Renal cortex interstitium (tissue), 11 donors: ENCODE data around the gene GALM. TPM values are rescaled to one million over a fixed set of nuclear protein-coding genes. Genes with fewer than 3 reads are reported as not detected.
"Not testable (repeated sequence)": the region's sequence is repeated elsewhere in the genome, so short reads cannot be mapped to it uniquely, and the experiment has no call there.

Experiments
- DNase-seq, 11 donors: peaks; one replicate each; pipeline ENCODE4 v3.0.0-alpha.2; 2013; ENCODE audit warnings: low read depth in 9 of 11, low spot score in 4 of 11; ENCODE audit errors: extremely low read depth in 1 of 11
- polyA plus RNA-seq, 3 donors: library from polyadenylated mRNA; unstranded; fragments of 120-200 nt; gene quantifications; one replicate each; pipeline ENCODE4 v1.2.1, GENCODE V29; 2013; ENCODE audit not compliant: insufficient read length in 3 of 3

GALM gene
- polyA plus RNA-seq, 3 donors: 54.0 to 60.0 (median 56.1) TPM

DNA sequence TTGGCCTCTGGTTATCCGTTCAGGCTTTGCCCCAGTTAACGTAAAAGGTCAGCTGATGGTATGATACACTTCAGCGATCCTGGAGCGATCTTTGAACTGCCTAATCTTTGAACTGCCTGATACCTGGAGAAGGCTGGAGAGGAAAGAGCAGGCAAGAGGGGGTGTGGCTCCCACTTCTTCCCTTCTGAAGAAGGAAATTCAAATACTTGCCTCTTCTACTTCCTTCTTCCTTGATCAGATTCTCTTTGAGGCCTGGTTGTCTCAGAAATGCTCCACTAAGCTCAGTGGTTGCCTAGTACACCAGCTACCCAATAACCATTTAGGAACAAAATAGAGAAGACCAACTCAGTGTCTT is 619 bp downstream of the GALM start:
- DNase-seq: peak in 7 of 11 donors; percentile 7 to 51 (median 19)

DNA sequence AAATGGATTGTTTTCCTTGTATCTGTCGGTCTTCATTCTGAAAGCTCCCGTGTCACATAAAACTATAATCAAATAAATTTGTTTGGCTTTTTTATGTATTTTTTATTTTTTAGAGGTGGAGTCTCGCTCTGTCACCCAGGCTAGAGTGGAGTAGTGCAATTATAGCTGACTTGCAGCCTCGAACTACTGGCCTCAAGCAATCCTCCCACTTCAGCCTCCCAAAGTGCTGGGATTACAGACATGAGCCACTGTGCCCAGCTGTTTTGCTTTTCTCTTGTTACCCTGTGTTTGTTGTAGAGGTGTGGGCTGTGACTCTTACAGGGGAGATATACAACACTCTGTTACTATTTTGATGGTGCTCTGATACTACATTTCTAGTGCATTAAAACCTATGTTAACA is 2.2 kb downstream of the GALM start:
- no peak for DNase-seq

DNA sequence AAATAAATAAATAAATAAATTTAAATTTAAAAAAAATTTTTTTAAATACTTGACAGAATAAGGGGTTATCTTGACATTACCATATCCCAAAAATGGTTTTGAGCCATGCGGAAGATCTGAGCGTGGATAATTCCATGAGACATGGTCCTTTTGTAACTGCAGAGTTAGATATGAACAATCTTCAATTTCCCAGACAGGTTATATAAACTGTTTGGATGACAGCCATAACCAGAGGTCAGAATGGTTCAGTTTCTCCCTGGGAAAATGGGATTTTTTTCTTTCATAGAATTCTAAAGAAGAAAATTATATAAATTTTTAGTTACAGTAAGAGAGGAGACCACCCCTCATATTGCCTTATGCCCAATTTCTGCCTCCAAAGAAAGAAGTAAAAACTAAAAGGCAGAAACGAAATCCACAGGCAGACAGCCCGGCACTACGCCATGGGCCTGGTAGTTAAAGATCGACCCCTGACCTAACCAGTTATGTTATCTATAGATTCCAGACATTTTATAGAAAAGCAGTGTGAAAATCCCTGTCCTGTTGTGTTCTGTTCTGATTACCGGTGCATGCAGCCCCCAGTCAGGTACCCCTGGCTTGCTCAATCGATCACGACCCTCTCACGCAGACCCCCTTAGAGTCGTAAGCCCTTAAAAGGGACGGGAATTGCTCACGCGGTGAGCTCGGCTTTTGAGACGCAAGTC is 3.0 kb downstream of the GALM start:
- no peak for DNase-seq

DNA sequence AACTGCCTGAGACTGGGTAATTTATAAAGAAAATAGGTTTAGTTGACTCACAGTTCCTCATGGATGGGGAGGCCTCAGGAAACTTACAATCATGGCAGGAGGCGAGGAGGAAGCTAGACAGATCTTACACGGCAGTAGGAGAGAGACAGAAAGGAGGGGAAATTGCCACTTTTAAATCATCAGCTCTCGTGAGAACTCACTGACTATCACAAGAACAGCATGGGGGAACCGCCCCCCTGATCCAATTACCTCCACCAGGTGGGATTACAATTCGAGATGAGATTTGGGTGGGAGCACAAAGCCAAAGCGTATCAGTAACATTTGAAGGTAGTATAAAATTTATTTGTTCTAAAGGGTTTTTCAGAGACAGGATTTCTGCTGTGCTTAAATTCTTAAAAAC is 5.4 kb downstream of the GALM start:
- no peak for DNase-seq

DNA sequence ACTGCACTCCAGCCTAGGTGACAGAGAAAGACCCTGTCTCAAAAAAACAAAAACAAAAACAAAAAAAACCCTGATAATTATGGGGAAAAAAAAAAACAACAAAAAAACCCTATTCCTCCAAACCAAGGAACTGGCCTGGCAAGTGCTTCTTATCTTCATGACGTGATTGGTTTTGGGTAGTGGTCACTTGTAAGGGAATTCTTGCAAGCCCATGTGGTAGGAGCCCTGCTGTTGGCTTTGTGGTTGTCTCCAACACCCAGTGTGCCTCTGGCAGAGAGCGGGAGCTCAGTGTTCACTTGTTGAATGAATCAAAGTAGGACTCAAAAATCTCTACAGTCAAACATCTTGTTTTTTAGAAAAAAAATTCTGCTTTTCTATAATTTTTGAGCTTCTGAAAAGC is 6.0 kb downstream of the GALM start:
- no peak for DNase-seq

DNA sequence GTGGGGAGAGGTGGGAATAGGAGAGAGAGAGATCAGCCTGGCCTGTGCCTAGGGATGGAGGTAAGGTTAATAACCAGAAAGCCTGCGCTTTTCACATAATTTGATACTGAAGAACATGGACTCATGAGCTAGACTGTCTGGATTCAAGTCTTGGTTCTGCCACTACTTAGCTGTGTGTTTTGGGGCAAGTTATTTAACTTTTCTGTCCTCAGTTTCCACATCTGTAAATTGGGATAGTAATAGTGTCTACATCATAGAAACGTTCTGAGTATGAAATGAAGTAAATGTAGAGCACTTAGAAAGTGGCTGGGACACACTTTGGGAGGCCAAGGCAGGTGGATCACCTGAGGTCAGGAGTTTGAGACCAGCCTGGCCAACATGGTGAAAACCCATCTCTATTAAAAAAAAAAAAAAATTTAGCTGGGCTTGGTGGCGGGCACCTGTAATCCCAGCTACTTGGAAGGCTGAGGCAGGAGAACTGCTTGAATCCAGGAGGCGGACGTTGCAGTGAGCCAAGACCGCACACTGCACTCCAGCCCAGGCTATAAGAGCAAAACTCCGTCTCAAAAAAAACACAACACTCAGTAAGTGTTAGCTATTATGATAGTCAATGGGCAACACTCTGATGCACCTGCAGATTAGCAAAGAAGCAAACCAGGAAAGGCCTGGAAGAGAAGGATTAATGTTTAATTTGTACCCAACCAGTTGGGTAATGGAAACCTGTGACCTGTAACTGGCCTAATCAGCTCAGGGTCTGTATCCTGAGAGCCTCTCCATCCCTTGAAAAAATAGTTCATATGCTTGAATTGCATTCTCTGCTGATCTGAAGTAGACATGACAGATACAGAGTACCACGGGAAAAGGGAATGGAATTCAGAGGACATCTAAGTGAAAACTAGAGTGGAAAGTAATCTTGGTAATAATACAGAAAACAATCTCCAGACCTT is 6.8 kb downstream of the GALM start:
- DNase-seq: peak in 4 of 11 donors; percentile 5 to 25 (median 11)

DNA sequence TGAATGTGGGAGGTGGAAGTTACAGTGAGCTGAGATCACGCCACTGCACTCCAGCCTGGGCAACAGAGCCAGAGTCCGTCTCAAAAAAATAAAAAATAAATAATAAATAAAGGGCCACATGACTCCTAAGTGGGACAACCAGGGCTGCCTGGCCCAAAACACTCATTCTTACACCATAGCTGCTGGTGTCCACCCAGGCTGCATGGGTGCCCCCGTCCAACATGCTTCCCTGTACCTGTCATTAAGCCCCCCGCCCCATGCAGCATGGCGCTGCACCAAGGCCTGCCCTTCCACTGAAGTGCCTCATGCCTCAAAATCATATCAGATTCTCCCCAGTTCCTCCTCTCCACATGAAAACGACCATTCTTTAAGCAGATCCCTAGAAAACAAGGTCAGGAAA is 10.8 kb downstream of the GALM start:
- no peak for DNase-seq

DNA sequence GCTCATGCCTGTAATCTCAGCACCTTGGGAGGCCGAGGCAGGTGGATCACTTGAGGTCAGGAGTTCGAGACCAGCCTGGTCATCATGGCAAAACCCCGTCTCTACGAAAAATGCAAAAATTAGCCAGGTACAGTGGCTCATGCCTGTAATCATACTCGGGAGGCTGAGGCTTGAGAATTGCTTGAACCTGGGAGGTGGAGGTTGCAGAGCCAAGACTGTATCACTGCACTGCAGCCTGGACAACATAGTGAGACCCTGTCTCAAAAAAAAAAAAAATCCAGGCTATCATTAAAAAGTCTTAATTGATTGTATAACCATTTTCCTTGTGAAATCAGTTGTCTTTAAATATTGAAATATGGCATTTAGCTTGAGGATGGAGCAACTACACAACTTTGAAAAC is 15.0 kb downstream of the GALM start:
- not testable (repeated sequence) for DNase-seq

DNA sequence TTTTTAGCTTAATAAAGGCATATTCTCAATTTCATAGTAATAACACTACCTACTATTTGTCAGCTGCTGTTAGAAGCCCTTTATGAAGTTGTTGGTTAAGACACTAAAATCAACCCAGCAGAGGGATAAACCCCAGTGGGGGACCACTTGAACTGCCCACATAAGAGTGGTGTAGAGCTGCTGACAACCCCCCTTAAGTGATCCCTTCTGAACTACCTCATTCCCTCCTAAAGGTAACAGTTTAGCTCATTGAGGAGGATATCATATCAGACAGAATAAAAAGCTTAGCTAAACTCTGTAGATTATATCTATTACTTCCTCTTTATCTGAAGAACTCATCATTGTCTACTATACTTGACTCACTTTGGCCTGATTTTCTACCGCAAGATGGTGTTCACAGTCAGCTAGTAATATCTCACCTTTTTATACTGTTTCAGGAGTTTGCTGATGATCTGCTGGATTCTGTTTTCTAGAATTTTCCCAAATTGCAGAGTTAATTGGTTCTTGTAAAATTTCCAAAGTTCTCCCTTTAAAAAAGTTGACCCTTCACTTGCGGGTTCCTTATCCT is 16.2 kb downstream of the GALM start:
- no peak for DNase-seq

DNA sequence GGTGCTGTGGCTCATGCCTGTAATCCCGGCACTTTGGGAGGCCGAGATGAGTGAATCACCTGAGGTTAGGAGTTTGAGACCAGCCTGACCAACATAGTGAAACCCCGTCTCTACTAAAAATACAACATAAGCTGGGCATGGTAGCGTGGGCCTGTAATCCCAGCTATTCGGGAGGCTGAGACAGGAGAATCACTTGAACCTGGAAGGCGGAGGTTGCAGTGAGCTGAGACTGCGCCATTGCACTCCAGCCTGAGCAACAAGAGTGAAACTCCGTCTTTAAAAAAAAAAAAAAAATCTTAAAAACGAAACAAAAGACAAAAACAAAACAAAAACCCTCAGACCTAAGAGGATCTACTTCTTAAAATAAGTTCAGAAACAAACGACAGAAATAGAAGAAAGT is 16.7 kb downstream of the GALM start:
- DNase-seq: not testable (repeated sequence)

DNA sequence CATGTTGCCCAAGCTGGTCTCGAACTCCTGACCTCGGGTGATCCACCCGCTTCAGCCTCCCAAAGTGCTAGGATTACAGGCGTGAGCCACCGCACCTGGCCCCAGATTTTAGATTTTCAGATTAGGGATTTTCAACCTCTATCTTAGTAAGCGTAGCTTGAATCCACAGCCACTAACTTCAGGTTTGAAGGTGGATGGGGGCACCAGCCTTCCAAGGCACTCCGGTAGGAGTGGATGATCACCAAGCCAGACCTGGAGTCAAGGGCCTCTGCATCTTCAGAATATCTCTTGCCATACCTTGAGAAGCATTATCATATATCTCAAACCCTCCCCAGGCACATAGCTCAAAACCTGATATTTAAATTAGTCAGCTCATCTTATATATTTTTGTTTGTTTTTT is 17.9 kb downstream of the GALM start:
- no peak for DNase-seq

DNA sequence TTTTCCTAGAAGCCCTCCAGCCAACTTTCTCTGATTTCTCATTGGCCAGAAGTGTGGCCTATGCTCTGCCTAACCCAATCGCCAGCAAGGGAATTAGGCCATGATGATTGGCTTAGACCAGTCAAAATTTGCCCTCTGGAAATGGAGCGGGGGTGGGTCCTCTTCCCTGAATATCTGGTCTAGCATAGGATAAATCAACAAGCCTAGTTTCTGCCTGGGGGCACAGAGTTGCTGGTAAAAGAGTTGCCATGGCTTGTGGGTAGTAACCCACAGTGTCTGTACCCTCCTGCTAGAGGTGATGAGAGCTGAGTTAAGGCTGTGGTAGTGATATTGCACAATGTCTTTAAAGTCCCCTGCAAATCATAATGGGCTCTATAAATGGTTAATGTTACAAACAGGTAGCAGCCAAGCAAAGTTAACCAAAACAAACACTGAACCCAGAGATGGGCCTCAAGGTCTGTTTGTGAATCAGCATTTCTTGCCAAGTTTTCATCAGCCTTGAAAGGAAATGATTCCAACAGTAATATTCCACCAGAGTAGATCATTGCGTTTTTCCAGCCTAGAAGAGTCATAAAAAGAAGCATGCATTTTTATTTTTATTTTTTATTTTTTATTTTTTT is 19.3 kb downstream of the GALM start:
- no peak for DNase-seq

DNA sequence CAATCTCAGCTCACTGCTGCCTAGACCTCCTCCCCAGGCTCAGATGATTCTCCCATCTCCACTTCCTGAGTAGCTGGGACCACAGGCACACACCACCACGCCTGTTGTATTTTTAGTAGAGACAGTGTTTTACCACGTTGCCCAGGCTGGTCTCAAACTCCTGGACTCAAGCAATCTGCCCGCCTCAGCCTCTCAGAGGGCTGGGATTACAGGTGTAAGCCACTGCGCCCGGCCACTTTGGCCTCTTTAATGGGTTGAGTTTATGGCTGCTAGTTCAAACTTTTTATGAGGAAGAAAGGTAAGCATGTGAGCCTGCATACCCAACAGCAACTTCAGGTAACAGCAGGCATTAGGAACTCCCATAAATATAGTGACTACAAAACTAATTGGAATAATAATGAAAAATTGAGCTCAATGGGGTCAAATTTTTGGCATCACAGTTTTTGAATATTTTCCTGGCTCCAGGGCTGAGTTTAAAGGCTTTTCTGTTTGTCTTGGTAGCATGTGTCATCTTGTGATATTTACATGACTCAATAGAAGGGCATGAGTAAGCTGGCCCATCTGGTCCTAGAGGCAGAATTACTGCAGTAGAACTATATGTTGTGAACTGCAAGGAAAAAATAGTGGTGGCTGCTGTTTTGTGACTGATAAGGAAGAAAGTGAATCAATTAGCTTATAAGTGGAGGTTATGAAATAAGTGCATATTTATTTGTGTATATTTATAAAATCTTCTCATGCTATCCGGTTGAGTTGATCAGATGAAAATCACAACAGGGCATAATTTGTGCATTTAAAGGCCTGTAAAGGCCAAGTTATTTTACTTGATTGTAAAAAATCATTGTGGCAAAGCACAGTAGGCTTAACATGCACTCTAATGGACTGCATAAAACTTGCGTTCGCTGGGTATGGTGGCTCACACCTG is 24.8 kb downstream of the GALM start:
- DNase-seq: no peak

DNA sequence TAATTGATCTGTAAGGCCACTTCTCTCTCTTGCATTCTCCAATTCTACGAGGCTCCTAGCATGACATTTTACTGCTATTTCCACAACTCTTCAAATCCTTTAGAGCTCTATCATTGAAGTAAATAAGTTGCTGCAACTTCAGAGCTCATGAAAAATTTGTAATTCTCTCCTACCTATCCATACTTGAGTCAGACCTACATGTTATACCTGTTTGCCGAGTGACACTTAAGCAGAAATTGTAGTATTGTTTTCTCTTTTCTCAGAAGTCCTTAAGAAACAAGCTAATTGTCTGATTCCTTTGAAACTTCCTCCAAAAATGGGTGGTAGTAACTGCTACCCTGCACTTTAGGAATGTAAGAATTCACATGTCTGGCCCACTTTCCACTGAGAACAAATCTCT is 26.1 kb downstream of the GALM start:
- DNase-seq: no peak

DNA sequence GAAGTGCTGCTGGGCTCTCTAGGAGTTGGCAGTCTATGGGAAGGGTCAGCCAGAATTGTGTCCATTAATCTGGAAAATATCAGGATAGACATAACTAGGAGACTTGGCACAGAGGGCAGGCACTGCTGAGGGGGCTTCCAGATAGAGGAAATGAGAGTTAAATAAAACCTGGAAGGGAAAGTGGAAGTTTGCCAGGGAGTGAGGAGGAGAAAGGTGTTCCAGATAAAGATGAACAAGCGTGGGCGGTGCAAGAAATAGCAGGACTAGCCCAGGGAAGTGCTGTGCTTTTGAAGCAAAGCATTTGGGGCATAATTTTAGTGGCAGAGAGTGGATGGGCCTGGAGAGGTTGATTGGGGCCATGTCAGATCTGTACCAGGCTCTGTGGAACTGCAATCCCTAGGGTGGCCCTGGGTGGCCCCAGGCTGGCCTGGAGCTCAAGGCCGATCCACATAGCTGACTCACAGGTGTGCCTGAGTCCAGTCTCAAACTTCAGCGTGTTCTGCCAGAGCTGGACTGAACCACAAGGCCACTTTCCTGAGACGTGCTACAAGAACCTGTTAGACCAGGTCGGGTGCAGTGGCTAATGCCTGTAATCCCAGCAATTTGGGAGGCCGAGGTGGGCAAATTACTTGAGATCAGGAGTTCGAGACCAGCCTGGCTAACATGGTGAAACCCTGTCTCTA is 26.9 kb downstream of the GALM start:
- no peak for DNase-seq

DNA sequence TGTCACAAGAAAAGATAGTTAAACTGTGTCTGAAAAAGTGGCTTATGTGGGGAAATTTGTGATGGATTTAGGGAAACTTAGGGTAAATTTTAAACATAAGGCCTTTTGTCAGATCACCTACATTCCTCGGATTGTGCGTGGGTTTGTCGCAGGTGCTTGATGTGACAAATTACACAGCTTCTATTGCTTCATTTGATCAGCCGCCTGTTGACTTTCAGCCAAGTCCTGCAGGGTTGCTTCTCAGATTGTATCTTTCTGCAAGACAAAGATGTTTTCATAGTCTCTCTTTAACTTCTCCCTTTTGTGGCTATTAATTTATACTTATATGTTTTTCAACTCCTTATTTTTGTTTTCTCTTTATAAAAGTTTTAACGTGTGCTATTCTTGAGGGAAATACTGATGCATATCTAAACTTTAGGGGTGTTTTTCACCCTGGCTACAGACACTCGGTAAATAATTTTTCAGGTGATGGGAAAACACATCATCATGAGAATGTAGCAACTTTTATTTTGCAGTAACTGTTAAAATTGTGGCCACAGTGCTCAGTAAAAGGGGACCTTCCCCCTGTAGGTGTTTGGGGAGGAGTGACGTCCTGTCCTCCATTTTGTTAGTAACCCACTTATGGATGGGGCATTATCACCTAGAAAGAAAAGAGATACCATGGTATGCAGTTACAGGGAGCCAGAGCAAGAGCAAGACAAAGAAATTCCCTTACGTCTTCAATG is 31.4 kb downstream of the GALM start:
- DNase-seq: no peak

DNA sequence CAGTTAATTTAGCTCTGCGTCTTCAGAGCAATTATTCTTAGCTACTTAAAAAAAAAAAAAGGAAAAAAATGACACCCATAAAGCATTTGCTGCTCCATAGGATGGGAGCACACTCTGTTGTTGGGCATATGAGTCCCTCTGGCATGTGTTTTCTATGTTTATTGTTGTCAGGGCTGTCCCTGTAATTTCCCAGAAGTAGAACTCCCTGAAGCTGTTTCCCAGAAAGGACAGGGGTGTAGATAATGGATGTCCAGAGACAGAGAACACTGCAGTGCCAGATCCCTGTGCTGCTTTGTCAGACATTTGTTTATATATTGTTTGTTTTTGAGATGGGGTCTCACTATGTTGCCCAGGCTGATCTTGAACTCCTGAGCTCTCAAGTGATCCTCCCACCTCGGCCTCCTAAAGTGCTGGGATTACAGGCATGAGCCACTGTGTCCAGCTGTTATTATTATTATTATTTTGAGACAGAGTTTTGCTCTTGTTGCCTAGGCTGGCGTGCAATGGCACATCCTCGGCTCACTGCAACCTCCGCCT is 32.6 kb downstream of the GALM start:
- no peak for DNase-seq
